SK-N-SH (cell line): ENCODE measurements around the gene ZNF714. TPM values are rescaled to one million over a fixed set of nuclear protein-coding genes. Genes with fewer than 3 reads are reported as not detected.

Experiments
- CTCF ChIA-PET: fragments of 300-600, 350-600 bp; formaldehyde crosslinking; extraction: SDS; loops from one replicate; lab custom pipeline; 2021; lab: Yijun Ruan, JAX
- POLR2A ChIA-PET: fragments of 350-600 bp; sonication (Branson Sonifier 250); formaldehyde crosslinking; extraction: SDS; loops from one replicate; lab custom pipeline; 2020; ENCODE audit warnings: antibody characterized with exemption, inconsistent platforms; lab: Yijun Ruan, JAX
- DNase-seq: peaks from one replicate; pipeline ENCODE4 v3.0.0; 2012
- H2AFZ ChIP-seq: fragments of 200-600 bp; sonication (generic); 2 replicates; pipeline ENCODE4 v1.8.1; 2016; ENCODE audit warnings: antibody characterized with exemption, mild to moderate bottlenecking, low read depth
- H3F3A ChIP-seq: fragments of 200-600 bp; sonication (generic); replicated peaks from 2 replicates; pipeline ENCODE3; 2016; ENCODE audit warnings: antibody characterized with exemption, mild to moderate bottlenecking; ENCODE audit not compliant: insufficient read depth
- H3K27ac ChIP-seq, 2 experiments: fragments of 200-500 bp in 1 of 2; fragments of 200-600 bp in 1 of 2; sonication (Bioruptor generic) in 1 of 2; sonication (generic), shearing (Covaris generic) in 1 of 2; 2 replicates each; pipeline versions ENCODE4 v1.5.1 to v1.6.1; 2014 to 2016; ENCODE audit warnings: low read depth in 2 of 2, inconsistent platforms in 1 of 2, low read length in 1 of 2, mild to moderate bottlenecking in 1 of 2, mixed read lengths in 1 of 2
- H3K27me3 ChIP-seq: fragments of 200-600 bp; sonication (generic), shearing (Covaris generic); 2 replicates; pipeline ENCODE4 v1.6.1; 2016; ENCODE audit warnings: mixed run types; ENCODE audit not compliant: insufficient read depth
- H3K36me3 ChIP-seq, 2 experiments: fragments of 200-500 bp in 1 of 2; fragments of 200-600 bp in 1 of 2; sonication (Bioruptor generic) in 1 of 2; sonication (generic) in 1 of 2; replicated peaks in 1 of 2; 2 replicates each; pipeline versions ENCODE3 to v1.5.1; 2014 to 2016; ENCODE audit warnings: low read length in 1 of 2, mild to moderate bottlenecking in 1 of 2; ENCODE audit not compliant: insufficient read depth in 2 of 2, control insufficient read depth in 1 of 2
- H3K4me1 ChIP-seq, 2 experiments: fragments of 200-500 bp in 1 of 2; fragments of 200-600 bp in 1 of 2; sonication (Bioruptor generic) in 1 of 2; sonication (generic), shearing (Covaris generic) in 1 of 2; 2 replicates each; pipeline versions ENCODE4 v1.5.1 to v1.6.1; 2014 to 2016; ENCODE audit warnings: low read depth in 1 of 2, low read length in 1 of 2, mixed run types in 1 of 2; ENCODE audit not compliant: insufficient read depth in 2 of 2, control insufficient read depth in 1 of 2
- H3K4me2 ChIP-seq: fragments of 200-600 bp; sonication (generic), shearing (Covaris generic); 2 replicates; pipeline ENCODE4 v1.6.1; 2017; ENCODE audit warnings: mixed run types
- H3K4me3 ChIP-seq, 2 experiments: fragments of 200-500 bp in 1 of 2; fragments of 200-600 bp in 1 of 2; sonication (Bioruptor generic) in 1 of 2; sonication (generic), shearing (Covaris generic) in 1 of 2; 2 replicates each; pipeline versions ENCODE4 v1.5.1 to v1.8.1; 2014 to 2016; ENCODE audit warnings: low read depth in 2 of 2, inconsistent platforms in 1 of 2, low read length in 1 of 2, mild to moderate bottlenecking in 1 of 2, mixed read lengths in 1 of 2, moderate library complexity in 1 of 2
- H3K79me2 ChIP-seq: fragments of 200-600 bp; sonication (generic); 2 replicates; pipeline ENCODE4 v1.8.1; 2017; ENCODE audit warnings: mild to moderate bottlenecking; ENCODE audit not compliant: insufficient read depth
- H3K9ac ChIP-seq: fragments of 200-600 bp; sonication (generic); 2 replicates; pipeline ENCODE4 v1.6.1; 2017; ENCODE audit warnings: mixed run types
- H3K9me2 ChIP-seq: fragments of 200-600 bp; sonication (generic); 2 replicates; pipeline ENCODE4 v1.6.1; 2017; ENCODE audit warnings: mixed run types
- H3K9me3 ChIP-seq: fragments of 200-600 bp; sonication (generic); 2 replicates; pipeline ENCODE4 v1.6.1; 2017; ENCODE audit warnings: mixed run types, mild to moderate bottlenecking, moderate library complexity
- H4K20me1 ChIP-seq: fragments of 200-600 bp; sonication (generic); 2 replicates; pipeline ENCODE4 v1.6.1; 2017; ENCODE audit warnings: mild to moderate bottlenecking, mixed run types; ENCODE audit not compliant: insufficient read depth
- CHD2 ChIP-seq: fragments of 150-350 bp; IDR thresholded peaks from 2 replicates; pipeline ENCODE4 v1.6.1; 2018; ENCODE audit warnings: low read length; ENCODE audit not compliant: partially characterized antibody
- FOSL2 ChIP-seq: IDR thresholded peaks from 2 replicates; pipeline ENCODE4 v1.4.0; 2012; ENCODE audit warnings: low read depth, mild to moderate bottlenecking, moderate library complexity, borderline replicate concordance
- FOXJ3 ChIP-seq: sonication (generic); formaldehyde crosslinking; IDR thresholded peaks from 2 replicates; pipeline ENCODE4 v1.5.1; 2020; ENCODE audit warnings: mild to moderate bottlenecking, missing genetic modification reagents
- FOXM1 ChIP-seq: IDR thresholded peaks from 2 replicates; pipeline ENCODE4 v1.4.0; 2012; ENCODE audit warnings: low read depth, mild to moderate bottlenecking
- GABPA ChIP-seq: IDR thresholded peaks from 2 replicates; pipeline ENCODE4 v1.4.0; 2012; ENCODE audit warnings: low read depth, mild to moderate bottlenecking
- JUND ChIP-seq: IDR thresholded peaks from 2 replicates; pipeline ENCODE4 v1.4.0; 2012
- MAX ChIP-seq: IDR thresholded peaks from 2 replicates; pipeline ENCODE4 v1.4.0; 2012; ENCODE audit warnings: low read depth
- NRF1 ChIP-seq: IDR thresholded peaks from 2 replicates; pipeline ENCODE4 v1.6.1; 2012; ENCODE audit warnings: low read depth, mild to moderate bottlenecking, low read length
- PBX3 ChIP-seq: IDR thresholded peaks from 2 replicates; pipeline ENCODE4; 2012
- RCOR1 ChIP-seq: fragments of 150-350 bp; IDR thresholded peaks from 2 replicates; pipeline ENCODE4 v1.6.1; 2017; ENCODE audit warnings: antibody characterized with exemption, low read length
- SIN3A ChIP-seq: IDR thresholded peaks from 2 replicates; pipeline ENCODE4 v1.6.1; 2012; ENCODE audit warnings: low read depth, mild to moderate bottlenecking, low read length, moderate library complexity, borderline replicate concordance
- TEAD4 ChIP-seq: IDR thresholded peaks from 2 replicates; pipeline ENCODE4 v1.4.0; 2012; ENCODE audit warnings: mild to moderate bottlenecking, borderline replicate concordance; ENCODE audit not compliant: insufficient read depth
- USF1 ChIP-seq: IDR thresholded peaks from 2 replicates; pipeline ENCODE4 v1.4.0; 2012; ENCODE audit warnings: low read depth, borderline replicate concordance
- ZBTB33 ChIP-seq: IDR thresholded peaks from 2 replicates; pipeline ENCODE4 v1.4.0; 2012; ENCODE audit warnings: low read depth, borderline replicate concordance
- WGBS: methylation state at CpG from one replicate; pipeline ENCODE4 v1.1.6; 2017; ENCODE audit warnings: low lambda C conversion rate; 5-methylcytosine and 5-hydroxymethylcytosine counted together
- polyA plus RNA-seq, 3 experiments: library from polyadenylated mRNA; depleted of rRNA; stranded (reverse); fragments of >200 nt; gene quantifications; 2 replicates each; pipeline ENCODE4 v1.2.3, GENCODE V29; 2012
- TF ChIP-seq, protein P1 (sequence below): fragments of 150-350 bp; IDR thresholded peaks from 2 replicates; pipeline ENCODE4 v1.6.1; 2017; ENCODE audit warnings: antibody characterized with exemption, low read length, low read depth, borderline replicate concordance

ZNF714 gene
- polyA plus RNA-seq, 1 of the 3 experiments (the other 2 are of a cell fraction), result 5.4 TPM

DNA sequence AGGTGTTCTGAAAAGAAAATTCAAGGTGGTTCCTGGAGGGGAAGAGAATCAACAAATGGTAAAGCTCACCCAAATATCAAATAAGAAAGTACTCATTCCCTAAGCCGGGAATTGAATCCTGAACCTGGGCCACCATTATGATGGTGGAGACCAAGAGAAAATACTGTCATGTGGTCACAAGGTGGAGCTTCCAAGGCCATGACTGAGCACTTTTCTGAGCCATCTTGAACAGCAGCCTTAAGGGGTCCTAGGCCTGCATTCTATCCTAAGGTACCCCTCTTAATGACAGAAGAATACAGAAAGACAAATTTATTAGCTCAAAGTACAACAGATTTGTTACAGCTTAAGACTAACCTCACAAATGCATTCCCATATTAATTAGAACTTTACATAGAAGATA, 69.5 kb downstream of the ZNF714 start (continued):
- TF ChIP-seq CHD2 (no peak), TEAD4 (no peak), MAX (no peak)
- TF ChIP-seq, protein P1, sequence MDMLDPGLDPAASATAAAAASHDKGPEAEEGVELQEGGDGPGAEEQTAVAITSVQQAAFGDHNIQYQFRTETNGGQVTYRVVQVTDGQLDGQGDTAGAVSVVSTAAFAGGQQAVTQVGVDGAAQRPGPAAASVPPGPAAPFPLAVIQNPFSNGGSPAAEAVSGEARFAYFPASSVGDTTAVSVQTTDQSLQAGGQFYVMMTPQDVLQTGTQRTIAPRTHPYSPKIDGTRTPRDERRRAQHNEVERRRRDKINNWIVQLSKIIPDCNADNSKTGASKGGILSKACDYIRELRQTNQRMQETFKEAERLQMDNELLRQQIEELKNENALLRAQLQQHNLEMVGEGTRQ, result no peak

- POLR2A ChIA-PET, result no interaction called here
Observed at GRCh38 chr19:21158523-21159135, 76.6 kb downstream of the ZNF714 start.

More at GRCh38 chr19:21158523-21159135, 76.6 kb downstream of the ZNF714 start:
- H2AFZ ChIP-seq, result no peak overlapping the region
- TF ChIP-seq USF1 (no peak), SIN3A (no peak), JUND (0 out of 2 replicates have a peak, but pooled peaks have one; percentile 8), FOSL2 (peak; percentile 49; the same call in 1 of the 2 replicates), ZBTB33 (no peak), MAX (no peak), PBX3 (peak; percentile 37; the same call in 1 of the 2 replicates), NRF1 (no peak), FOXJ3 (no peak), FOXM1 (no peak), RCOR1 (no peak), GABPA (no peak)
- TF ChIP-seq, protein P1, result no peak
- TF ChIP-seq, all 33 proteins: peak for 3
- Histone ChIP-seq H3K9me2 (no peaks in the 10 kb centered on the region), H3K36me3 (peaks cover 0 to 17% of the 10 kb centered on the region in 2 experiments), H3K27ac (0 out of 4 replicates have a peak overlapping the region, but pooled peaks of 1 of the 2 experiments have one; percentile 1), H3K79me2 (peaks cover 93% of the 10 kb centered on the region), H3K4me1 (no peaks in the 10 kb centered on the region), H3K4me3 (no peak overlapping the region), H3K9me3 (no peaks in the 10 kb centered on the region), H3K27me3 (no peaks in the 10 kb centered on the region), H3K4me2 (no peak overlapping the region), H4K20me1 (peaks cover 5% of the 10 kb centered on the region; the same call in 1 of the 2 replicates), H3F3A (peaks cover 10% of the 10 kb centered on the region), H3K9ac (no peak overlapping the region)
- no peak for DNase-seq
- 95% methylated on average over 1 of the region's 1 CpG for WGBS
- CTCF ChIA-PET, result interaction anchor here (0.6 kb wide), 1 partner anchor 510 kb away, joined by 3 read pairs; no protein-coding TSS in a partner anchor
